ENCODE measurements around the gene POGZ.
"Not testable (repeated sequence)": the region's sequence is repeated elsewhere in the genome, so short reads cannot be mapped to it uniquely, and the experiment has no call there.

Gene POGZ

GRCh38 chr1:151416231-151416630 lies 43.1 kb downstream of the POGZ start:
- DNase-seq: no peak

- no peak for DNase-seq
These were observed 47.4 kb downstream of the POGZ start for GRCh38 chr1:151411884-151412283.

- DNase-seq: no peak
These were observed 50.4 kb downstream of the POGZ start for GRCh38 chr1:151408891-151409290.

GRCh38 chr1:151407304-151407703 lies 52.0 kb downstream of the POGZ start:
- no peak for DNase-seq

- no peak for DNase-seq
These were observed 53.1 kb downstream of the POGZ start for GRCh38 chr1:151406176-151406575.

- no peak for DNase-seq
These were observed 53.9 kb downstream of the POGZ start for GRCh38 chr1:151405187-151405951.

- no peak for DNase-seq
These were observed 55.7 kb downstream of the POGZ start for GRCh38 chr1:151403612-151404011.

GRCh38 chr1:151402764-151403163 lies 56.5 kb downstream of the POGZ start:
- no peak for DNase-seq

- no peak for DNase-seq
These were observed 57.4 kb downstream of the POGZ start for GRCh38 chr1:151401860-151402259.

- DNase-seq: no peak
These were observed 58.0 kb downstream of the POGZ start for GRCh38 chr1:151401125-151401788.

- peak; percentile 71 for DNase-seq
These were observed 59.7 kb downstream of the POGZ start, which contains the start of gene PSMB4 for GRCh38 chr1:151399324-151400171. TSS of gene PSMB4 (plus strand) at chr1:151399573. CDS start at chr1:151399588, 15 bp downstream.

- not testable (repeated sequence) for DNase-seq
These were observed 63.0 kb downstream of the POGZ start for GRCh38 chr1:151396265-151396664.

GRCh38 chr1:151393583-151393982 lies 65.7 kb downstream of the POGZ start:
- no peak for DNase-seq

GRCh38 chr1:151391079-151391563 lies 68.2 kb downstream of the POGZ start:
- no peak for DNase-seq

- not testable (repeated sequence) for DNase-seq
These were observed 68.8 kb downstream of the POGZ start for GRCh38 chr1:151390221-151391078.

GRCh38 chr1:151386002-151386401 lies 73.3 kb downstream of the POGZ start:
- DNase-seq: no peak

- no peak for DNase-seq
These were observed 74.7 kb downstream of the POGZ start for GRCh38 chr1:151384584-151384983.

- no peak for DNase-seq
These were observed 82.0 kb downstream of the POGZ start for GRCh38 chr1:151377150-151377884.

- no peak for DNase-seq
These were observed 86.1 kb downstream of the POGZ start for GRCh38 chr1:151373196-151373595.

GRCh38 chr1:151372058-151372934 lies 87.0 kb downstream of the POGZ start, which contains the start of gene SELENBP1:
TSS of gene SELENBP1 (minus strand) at chr1:151372705. CDS start at chr1:151372641, 64 bp downstream.
- DNase-seq: no peak

Measured in activated CD8-positive, alpha-beta memory T cell treated with anti-CD3 and anti-CD28 coated beads, Interleukin-2, amount 50 U/mL, for 4 hours (primary cell).